NOMO-1 treated with DMSO at 0.1 percent for 48 hours (cell line): ENCODE results near the gene CLDN19.

Experiments used
- DNase-seq: peaks from one replicate; lab custom pipeline; 2025; ENCODE audit not compliant: unreplicated experiment; lab: John Stamatoyannopoulos, UW

Gene CLDN19, protein sequence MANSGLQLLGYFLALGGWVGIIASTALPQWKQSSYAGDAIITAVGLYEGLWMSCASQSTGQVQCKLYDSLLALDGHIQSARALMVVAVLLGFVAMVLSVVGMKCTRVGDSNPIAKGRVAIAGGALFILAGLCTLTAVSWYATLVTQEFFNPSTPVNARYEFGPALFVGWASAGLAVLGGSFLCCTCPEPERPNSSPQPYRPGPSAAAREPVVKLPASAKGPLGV

DNA sequence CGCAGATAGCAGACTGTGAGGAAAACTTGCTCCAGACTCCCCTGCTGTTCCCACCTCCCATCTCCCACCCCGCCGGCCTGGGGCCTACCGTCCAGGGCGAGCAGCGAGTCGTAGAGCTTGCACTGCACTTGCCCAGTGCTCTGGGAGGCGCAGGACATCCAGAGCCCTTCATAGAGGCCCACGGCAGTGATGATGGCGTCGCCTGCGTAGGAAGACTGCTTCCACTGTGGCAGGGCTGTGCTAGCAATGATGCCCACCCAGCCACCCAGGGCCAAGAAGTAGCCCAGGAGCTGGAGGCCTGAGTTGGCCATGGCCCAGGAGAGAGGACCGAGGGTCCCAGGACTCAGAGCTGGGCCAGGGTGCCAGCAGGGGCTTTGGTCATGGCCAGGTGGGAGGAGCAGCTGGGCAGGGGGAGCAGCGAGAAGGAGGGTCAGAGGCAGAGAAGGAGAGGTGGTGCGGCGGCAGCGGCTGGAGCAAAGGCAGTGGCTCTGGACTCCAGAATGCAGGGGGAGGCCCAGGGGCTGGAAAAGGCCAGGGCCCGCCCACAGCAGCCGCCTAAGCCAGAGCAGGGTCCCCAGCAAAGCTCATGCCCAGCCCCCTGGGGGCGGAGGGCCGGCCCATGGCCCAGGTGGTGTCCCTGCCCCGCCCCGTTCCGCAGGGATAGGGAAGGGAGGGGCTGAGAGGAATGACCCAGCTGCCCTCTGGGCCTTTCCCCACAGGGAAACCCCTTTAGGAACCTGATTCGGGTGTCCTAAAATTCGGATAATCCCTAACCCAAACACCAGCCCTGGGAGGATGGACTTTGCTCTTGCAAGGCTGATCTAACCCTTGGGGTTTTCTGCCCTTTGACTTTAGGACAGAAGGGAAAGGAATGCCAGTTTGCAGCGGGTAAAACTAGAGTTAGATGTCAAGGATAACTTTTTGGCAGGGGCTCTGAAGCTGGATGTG, at the start of gene CLDN19:
TSS of gene CLDN19 (minus strand) at position 484 of the 948 bp plus-strand sequence. CDS start at position 311, 173 bp downstream.
- no peak for DNase-seq

DNA sequence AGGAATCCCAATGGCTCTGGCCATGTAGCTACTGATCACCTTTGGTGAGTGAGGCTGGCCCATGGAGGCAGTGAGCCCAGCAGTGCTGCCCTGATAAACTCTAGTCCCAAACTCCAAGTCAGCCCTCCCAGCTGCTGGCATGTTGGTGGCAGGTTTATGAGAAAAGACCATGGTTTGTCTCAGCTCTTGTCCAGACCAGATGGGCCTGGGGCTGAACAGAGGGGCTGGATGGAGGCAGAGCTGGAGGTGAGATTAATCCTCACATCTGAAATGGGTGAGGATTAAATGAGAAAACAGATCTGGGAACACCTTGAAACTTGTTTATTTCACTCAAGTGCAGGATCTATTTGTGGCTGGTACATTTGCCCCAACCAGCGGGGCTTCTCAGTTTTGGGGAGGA, 48.0 kb upstream of the CLDN19 start:
- no peak for DNase-seq

DNA sequence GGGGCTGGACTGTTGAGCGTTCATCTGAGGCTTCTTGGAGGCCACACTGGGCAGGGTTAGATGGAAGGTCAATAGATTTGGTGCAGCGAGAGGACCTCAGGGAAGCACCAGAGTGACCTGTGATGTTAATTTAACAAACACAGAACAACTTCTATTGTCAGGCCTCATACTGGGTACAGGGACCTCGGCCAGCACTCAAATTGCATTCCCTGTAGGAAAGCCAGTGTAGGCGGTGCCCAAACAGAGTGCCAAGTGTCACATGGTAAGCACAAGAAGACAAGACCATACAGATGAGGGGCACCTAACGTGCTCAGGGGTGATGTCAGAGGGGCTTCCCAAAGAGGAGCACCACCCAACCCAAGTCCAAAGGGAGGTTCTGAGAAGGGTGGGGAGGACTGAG, 46.1 kb upstream of the CLDN19 start:
- no peak for DNase-seq

DNA sequence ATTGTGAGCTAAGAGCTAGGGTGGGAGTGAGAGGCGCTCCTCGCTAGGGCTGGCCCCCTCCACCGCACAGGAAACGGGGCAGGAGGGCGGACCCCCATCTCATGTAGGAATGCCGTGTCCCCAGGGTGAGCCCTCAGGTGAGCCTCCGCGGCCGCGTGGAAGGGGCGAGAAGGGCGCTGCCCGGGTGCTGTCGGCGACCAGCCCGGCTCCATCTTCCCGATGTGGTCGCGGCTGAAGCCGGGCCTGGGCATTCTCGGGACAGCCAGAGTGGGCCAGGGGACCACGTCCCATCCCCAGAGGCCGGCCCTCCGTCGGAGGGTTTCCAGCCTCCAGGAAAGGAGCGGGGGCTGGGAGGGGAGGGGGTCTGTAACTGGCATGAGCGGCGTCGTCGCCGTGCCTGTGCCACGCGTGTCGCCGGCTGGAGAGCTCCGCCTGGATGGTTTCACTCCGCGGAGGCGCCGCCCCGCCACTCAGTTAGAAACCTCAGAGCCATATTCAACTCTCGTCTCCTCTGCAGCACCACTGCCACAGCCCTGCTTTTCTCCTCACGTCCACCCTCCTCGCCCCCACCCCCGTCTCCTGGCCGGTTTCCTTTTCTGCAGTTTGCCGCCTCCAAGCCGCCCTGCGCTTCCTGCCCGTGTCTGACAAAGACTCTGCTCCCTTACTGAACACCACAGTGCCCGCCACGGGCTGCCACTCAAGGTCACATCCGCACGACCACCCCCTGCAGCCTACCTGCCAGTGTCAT, 45.1 kb upstream of the CLDN19 start, which contains the start of gene TMEM269:
TSS of gene TMEM269 (plus strand) at position 46 of the 748 bp plus-strand sequence. CDS start 4,903 bp downstream, outside the sequence.
- DNase-seq, result no peak

DNA sequence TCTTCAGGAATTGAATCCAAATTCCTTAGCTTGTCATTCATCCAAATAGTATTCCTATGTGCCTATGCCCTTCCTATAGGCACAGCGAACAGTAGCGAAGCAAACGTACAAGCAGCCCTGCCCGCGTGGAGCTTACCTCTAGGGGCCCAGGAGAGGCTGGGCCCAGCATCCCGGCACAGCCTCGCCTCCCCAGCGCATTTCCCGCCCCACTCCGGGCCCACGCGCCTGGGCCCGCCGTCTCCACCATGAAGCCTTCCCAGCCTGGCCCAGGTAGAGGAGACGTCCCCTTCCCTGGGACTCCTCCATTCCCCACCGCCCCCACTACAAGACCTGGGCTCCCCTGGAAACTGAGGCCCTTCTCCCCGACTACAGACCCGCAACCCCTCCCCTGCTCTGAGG, 44.5 kb upstream of the CLDN19 start:
- DNase-seq, result no peak

DNA sequence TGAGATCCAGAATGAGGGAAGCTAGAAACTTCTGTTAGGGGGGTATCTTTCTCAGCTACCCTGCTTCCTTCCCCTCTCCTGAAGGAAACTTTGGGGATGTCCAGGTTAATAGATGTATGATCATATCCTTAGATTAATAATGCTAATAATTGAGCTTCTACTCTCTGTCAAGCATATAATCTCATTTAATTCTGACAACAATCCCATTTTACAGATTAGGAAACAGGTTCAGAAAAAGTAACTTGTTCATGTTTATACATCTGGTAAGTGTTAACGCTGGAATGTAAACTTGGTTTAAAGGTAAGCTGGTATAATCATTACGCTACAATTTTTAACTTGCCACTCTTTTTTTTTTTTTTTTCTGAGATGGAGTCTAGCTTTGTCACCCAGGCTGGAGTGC, 43.1 kb upstream of the CLDN19 start:
- no peak for DNase-seq

DNA sequence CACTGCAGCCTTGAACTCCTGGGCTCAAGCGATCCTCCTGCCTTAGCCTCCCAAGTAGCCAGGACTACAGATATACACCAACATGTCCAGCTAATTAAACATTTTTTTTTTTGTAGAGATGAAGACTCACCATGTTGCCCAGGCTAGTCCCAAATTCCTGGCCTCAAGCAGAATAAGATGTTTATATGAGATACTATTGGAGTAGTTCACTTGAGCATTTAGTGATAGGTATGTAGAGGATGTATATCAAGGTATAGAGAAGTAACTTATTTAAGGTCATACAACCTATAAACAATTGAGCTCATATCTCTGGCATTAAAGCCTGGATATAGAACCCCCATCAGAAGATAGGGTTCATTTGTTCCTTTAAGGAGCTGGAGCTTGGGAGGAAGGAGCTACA, 40.1 kb upstream of the CLDN19 start:
- no peak for DNase-seq

DNA sequence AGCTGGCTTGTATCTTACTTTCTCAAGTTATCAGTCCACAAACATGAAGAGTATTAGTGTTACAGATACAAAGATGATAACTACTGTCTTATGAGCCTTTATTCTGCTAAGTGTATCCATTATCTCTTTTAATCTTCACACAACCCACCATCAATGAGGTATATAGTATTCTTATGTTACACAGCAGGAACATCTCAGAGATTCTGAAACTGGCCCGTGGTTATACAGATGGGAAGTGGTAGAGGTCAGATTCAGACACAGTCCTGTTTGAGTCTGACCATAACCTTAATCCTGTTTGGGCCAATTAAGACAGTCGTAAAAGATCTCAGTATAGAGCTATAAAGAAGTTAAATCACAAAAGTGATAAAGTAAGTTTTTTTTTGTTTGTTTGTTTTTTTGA, 39.7 kb upstream of the CLDN19 start:
- no peak for DNase-seq

DNA sequence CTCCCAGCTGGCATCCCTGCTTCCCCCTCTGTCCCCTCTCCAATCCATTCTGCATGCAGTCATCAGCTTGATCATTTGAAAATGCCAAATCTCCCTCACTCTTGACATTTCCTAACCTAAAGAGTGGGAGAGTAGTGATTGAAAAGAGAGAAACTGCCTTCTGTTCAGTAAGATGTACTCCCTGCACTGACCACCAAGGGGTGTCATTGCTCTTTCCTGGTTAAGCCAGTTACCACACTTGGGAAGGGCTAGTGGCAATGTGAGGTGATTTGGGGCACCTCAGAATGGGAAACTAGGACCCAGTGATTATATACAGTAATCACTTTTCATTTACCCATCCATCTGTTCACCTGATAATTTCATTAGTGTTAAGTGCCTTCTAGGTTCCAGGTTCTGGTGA, 37.8 kb upstream of the CLDN19 start:
- peak; percentile 19 for DNase-seq

DNA sequence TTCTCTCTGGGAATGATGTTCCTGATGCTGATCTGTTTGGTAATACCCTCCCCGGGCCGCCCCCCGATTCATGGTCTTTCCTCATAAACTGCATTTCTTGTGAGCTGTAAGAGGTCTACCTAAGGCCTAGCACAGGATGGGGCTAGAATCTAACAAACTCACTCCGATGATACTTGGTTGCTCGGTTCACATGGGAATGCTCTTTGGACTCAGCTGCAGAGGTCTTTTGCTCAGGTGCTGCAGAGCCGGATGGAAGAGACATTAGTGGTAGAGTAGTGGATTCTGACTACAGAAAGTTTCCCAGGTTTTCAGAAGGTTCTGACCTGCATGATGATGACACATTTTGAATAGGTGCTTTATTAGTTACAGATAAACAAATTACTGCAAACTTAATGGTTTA, 36.5 kb upstream of the CLDN19 start:
- no peak for DNase-seq

DNA sequence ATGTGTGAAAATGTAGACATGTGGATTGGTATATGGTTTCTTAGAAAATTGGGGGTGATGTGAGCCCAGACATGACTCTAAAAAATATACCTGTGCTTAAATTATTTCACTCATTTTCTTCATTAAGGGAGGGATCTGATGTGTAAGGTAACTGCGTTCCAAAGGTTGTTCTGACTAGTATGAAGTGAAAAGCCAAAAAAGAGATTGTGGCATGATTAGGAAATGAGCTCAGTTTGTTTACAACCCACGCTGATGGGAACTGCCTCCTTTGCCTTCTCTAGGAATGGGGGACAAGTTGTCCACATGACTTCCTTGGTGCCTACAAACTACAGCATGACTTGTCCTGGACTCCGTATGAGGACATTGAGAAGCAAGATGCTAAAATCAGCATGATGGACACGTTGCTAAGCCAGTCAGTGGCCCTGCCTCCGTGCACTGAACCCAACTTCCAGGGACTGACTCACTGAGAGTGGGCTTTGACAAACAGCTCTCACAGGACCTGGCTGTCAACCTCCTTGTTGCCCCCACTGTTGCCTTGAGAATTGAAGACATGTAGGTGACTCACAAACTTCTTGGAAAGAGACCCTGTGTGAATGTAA, 35.0 kb upstream of the CLDN19 start:
- no peak for DNase-seq

DNA sequence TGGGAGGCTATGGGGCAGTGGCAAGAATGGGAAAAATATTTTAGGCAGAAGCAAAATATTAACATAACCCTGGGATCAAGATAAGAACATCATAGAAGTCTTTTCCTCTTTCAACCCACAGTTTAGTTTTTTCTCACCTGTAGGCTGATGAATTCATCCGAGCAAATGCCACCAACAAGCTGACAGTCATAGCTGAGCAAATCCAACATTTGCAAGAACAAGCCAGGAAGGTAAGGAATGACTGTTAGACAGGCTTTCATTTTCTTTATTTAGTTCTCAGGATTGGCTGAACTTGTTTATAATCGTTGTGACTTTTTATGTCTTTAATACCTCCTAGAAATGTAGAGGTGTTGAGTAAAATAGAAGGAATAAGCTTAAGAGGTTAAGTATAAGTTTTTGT, 33.4 kb upstream of the CLDN19 start:
- DNase-seq, result no peak

DNA sequence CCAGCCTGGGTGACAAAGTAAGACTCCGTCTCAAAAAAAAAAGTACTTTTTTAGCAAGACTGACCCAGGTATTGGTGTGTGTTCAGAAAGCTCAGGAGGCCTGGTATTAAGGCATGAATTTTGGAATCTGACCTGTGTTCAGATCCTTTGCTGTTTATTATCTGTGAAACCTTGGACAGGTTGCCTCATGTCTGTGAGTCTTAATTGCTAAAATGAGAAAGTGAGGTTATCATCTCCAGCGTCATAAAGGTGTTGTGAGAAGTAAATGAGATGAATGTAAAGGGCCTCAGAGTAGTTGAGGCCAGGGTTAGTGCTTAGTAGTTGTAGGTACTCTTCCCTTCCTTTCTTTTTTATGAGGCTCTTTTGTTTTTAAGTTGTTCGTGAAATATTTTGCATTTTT, 29.8 kb upstream of the CLDN19 start:
- DNase-seq, result no peak

DNA sequence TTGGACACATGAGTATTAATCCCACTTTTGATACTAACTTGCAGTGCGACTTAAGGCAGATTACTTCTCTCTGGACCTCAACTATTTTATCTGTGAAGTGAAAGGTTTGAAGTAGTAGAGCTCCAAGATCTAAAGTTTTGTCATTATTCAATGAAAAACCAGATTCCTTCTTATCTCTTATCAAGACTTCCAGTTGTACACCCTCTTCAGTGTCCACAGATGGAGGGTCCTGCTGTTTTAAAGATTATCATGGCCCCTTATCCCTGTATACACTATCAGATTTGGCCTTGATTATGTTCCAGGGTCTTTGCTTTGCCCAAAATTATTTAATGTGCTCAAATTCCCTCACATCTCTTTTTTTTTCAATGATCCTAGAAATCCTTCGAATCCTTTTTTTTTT, 28.1 kb upstream of the CLDN19 start:
- no peak for DNase-seq

DNA sequence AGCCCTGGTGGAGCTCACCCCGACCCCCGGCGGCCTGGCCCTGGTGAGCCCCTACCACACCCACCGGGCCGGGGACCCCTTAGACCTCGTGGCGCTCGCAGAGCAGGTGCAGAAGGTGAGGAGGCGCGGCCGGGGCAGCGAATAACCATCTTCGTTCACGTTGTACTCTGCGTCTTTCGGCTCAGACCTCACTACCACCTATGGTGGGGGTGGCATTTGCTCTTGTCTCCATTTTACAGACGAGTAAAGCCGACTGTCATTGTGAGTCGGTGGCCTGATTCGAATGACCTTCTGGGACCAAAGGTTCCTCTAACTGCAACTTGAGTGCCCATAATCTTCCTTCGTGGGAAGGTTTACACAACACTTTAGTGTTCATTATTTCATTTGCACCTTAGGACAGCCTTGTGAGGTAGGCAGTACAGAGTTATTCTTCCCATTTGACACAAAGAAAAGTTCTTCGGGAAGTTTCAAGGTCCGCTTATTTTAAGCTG, 27.5 kb upstream of the CLDN19 start:
- DNase-seq, result no peak

DNA sequence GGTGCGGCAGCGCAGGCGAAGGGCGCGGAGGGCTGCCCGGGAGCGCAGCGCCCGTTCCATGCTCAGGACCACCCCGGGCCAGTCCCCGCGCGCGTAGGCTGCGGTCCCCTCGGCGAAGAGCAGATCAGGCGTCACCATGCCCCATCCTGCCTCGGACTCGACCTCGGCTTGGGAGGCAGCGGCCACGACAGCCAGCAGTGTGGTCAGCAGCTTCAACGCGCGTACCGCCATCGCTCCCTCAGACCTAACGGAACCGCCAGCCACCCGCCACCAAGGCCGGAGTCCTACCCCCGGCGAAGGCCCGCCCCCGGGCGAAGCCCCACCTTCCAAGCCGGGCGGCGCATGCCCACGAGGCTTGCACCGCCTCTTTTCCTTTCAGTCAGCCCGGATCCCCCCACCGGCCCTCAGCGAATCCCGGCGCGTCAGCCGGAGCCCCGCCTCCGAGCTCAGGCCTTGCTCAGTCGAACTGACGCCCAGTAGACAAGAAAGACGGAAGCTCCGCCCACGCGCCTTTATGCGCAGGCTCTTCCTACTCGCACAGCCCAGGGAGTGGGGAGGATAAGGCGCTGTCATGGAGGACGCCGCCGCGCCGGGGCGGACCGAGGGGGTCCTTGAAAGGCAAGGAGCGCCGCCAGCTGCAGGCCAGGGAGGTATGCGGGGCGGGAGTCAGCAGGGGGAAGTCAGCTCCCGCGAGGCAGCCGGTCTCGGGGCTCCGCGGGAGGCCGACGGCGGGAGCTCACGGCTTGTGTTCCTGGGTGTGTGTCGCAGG, 26.9 kb upstream of the CLDN19 start, which contains the start of the genes C1orf50 and P3H1:
TSS of gene C1orf50 (plus strand) at position 509 of the 769 bp plus-strand sequence. CDS start at position 572, 63 bp downstream.
TSS of gene P3H1 (minus strand) at position 288 of the 769 bp plus-strand sequence. CDS start at position 231, 57 bp downstream.
- peak; percentile 98 for DNase-seq

DNA sequence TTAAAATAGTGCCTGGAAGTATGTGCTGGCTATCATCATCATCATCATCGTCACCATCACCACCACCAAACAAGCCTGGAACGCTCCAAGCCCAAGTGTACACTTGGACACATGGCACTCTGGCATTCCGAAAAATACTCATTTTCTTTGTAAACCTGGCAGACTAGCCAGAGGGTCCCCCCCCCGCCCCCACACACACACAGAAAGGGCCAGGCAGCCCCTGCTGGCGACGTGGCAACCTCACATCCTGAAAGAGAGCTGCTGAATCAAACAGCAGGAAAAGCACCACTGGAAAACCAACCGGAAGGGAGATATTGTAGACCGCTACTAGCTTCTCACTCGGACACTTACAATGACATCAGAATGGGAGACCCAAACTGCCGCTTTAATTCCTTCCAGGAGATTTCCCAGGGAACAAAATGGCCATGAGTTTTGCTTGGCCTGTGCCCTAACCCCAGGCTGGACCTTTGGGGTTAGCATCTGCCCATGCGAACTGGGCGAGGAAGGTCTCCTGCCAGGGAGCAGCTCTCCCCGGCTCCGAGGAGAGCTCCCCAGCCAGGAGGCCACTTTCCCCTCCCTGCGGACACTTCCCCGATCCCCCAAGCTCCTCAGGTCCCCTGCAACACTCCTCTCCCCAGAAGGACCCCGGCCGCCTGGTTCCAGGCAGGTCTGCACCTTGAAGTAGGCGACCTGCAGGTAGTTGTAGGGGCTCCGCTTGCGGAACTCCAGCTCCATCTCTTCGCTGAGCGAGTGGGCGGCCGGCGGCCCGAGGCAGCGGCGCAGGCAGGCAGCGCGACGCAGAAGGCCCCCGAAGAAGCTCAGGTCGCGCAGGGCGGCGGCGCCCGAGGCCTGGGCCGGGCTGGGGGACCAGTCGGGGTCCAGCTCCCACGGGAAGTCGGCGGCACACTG, 26.1 kb upstream of the CLDN19 start:
- no peak for DNase-seq

DNA sequence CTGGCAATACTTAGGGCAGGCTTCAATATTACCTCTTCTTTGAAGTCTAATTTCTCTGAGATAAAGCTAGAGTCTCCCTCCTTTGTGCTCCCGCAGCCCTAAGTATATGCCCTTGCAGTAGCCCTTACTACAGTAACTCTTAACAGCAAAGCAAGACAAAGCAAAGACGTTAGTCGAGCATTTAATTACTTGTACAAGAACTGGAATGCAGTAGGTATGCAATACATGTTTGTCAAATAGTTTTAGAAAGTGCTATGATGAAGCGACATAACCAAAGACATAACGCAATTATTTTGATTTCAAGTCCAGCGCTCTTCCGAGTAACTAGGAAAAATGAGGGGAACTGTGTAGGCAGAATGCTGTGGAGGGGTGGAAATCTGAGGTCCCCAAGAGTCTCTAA, 25.2 kb upstream of the CLDN19 start:
- no peak for DNase-seq

DNA sequence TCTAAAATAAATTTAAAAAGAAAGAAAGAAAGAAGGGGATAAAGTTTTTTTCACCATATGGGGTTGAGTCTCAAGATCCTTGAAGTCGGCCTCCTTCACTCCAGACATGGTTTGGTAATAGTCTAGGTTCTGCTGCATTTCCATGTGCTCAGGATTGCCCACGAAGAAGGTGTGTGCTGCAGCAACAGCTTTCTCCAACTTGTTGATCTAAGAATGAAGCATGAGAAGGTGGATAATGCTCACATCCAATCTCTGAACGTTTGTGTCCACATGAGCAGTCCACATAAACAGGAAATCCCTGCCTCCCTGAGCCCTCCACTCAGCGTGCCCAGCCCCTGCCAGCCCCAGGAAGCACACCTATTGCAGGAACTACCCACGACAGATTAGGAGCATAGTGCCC, 22.2 kb upstream of the CLDN19 start:
- DNase-seq, result no peak
